HG03439 (cell line): ENCODE data around the gene SMNDC1.

Source experiments
- ATAC-seq: cut with Tn5 transposase; IDR thresholded peaks from one replicate; pipeline ENCODE4 v1.9.1; 2021; ENCODE audit warnings: mild to moderate bottlenecking, moderate library complexity; ENCODE audit not compliant: unreplicated experiment

The SMNDC1 gene

DNA sequence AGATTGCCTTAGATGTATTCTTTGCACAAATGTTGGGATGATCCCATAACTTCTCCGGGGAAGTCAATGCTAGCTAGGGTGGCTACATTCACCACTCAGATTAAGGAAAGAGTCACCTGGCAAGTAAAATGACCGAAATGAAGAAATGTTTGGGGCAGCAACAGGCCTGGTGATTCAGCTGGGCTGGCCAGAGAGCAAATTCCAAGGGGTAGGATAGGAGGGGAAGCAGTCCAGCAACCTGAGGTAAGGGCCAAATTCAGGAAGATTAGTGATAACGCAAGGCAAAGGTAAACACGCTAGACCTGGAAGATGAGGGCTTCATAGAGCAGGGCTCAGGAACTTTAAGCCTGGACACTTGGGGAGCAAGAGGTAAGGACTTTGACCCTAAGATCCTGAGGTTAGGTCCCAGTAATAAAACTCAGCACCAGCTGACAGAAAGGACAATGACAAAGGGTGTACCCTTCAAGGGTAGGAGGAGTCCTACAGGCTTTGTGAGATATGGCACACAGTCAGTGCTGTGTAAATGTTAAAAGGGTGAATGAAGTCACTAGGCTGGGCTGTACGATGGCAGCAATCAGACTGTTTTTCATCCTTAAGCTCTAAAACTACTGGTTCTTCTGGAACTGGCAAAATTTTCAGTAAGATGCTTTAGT lies 22.7 kb upstream of the SMNDC1 start:
- no peak for ATAC-seq

DNA sequence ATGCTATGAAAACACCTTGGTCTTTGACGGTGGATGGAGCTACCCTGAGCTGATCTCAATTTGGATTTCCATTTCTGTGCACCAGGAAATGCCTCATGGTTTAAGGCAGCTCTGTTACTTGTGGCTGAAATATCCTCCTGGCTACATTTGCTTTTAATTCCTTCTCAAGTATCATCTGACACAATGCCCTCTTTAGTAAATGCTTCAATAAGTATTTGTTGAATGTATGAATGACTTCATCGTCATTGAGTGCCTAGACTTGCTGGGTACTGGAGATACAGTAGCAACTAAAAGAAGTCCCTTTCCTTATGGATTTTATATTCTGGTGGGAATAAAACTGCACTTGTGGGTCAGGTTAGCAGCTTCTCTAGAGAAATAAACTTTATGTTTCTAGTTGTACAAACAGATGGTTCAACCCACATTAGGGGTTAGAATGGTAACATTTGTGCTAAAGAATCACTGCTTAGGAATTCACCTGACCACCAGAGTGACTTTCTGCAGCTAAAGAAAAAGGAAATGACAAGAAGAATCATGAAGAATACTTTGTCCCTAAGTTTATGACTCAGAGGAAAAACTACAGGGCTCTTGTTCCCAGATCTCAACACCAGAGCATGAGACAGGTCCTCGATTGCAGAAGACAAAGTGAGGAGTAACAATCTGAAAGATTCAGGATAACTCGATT lies 21.8 kb upstream of the SMNDC1 start:
- ATAC-seq, result no peak

DNA sequence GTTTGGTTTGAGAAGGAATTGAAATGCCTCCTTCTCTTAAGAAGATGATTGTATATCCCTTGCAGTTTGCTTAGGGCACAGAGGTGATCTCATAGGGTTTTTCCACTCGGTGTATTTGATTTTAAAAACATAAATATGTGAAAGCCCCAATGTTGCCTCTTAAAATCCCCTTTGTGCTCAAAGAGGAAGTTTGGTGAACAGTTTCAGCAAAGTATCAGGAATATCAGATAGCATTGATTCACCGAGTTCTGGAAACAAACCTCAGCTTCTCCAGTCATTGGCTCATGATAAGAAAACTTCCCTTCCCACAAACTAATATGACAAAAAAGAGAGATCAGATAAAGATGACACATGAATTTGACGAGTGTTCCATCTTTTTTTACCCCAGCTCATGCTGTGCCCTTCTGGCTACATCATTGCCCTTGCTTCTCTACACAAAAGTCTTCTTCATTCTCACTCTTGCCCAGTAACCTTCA lies 20.1 kb upstream of the SMNDC1 start:
- ATAC-seq, result no peak

DNA sequence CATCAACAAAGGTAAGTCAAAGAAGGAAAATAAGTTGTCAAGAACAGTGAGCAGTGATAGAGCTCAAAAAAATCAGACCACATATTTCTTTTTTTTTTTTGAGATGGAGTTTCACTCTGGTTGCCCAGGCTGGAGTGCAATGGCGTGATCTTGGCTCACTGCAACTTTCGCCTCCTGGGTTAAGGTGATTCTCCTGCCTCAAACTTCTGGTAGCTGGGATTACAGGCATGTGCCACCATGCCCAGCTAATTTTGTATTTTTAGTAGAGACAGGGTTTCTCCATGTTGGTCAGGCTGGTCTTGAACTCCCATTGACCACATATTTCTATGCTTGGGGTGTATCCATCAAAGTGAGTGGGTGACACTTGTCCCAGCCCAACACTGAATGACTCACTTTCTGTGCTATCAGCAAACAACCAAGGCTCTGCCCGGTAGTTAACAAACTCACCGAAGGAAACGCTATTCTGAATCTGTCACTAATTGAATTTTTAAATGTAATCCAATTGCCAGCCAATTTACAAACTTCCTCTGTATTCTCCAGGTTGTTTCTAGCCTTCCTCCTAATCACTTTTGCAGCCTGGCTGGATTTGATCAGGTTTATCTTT lies 19.6 kb upstream of the SMNDC1 start:
- no peak for ATAC-seq

DNA sequence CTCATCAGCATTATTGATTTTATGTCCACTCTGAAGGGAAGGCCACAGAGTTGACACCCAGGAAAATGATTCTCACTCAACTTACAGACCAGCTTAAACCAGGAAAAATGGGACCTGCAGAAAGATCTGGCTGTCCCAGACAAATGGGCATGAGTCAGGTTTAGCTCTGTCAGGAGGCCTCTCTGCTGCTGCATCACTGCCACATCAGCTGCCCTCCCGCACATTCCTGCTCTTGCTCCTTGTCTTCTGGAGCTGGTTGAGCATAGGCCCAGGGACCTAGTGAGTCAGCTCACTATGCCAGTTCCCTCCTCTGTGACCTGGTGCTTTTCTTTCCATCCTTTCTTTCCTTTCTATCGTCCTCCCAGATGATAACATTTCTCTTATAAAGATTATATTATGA lies 18.8 kb upstream of the SMNDC1 start:
- no peak for ATAC-seq

DNA sequence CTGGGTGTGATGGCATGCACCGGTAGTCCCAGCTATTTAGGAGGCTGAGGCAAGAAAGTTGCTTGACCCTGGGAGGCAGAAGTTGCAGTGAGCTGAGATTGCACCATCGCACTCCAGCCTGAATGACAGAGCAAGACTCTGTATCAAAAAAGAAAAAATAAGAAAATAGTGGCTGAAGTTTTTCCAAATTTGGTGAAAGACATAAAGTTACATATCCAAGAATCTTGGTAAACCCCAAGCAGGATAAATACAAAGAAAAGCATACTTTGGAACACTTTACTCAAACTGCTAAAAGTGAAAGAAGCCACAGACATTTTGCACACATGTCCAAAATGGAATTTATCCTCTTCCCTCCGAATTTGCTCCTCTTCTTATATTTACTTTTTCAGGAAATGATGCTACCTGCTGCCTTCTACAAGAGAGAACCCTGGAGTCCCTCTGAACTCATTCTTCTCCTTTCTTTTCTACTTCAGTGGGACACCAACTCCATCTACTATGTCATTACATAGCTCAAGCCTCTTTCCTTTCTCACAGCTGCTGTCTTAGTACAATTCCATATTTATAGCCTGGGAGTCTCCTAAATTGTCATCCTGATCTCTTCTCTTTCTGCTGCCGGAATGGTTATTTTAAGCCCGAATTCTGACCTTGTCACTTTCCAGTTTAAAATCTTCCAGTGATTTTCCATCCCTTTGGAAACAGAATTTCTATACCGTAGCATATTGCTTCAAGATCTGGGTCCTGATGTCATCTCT lies 17.3 kb upstream of the SMNDC1 start:
- no peak for ATAC-seq

DNA sequence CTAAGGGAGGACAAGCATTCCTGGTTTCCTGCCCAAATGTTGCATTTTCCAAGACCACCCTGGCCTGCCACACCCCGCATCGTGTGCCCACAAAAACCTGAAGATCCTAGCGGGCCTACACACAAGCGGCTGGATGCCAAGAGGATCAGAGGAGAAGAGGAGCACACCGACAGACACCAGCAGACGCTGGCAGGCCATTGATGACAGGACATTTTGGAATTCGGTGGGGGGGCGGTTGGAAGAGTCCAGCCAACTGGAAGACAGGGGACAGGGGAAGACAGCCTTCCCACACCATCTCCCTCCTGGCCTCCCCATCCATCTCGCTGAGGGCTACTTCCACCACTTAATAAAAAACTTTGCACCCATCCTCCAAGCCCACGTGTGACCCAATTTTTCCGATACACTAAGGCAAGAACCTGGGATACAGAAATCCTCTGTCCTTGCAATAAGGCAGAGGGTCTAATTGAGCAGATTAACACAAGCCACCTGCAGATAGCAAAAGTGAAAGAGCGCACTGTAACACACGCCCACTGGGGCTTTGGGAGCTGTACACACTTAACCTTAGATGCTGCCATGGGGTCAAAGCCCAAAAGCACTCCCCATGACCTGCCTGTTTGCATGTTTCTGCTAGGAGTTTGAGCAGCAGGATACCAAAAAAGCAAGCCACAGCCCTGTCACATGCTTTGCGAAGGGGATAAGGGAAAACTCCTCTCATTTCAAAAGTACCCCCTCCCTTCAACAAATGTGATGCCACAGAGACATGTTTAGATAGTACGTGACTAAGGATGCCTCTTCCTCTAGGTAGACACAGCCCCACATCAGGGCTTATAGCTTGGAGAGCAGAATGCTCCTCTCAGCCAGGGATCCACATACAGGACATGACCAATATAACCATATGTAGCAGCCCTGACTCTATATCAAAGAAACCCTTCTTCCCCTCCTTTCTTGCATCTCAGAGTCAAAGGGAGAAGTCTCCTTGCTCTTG lies 13.4 kb upstream of the SMNDC1 start:
- peak; percentile 66 for ATAC-seq

DNA sequence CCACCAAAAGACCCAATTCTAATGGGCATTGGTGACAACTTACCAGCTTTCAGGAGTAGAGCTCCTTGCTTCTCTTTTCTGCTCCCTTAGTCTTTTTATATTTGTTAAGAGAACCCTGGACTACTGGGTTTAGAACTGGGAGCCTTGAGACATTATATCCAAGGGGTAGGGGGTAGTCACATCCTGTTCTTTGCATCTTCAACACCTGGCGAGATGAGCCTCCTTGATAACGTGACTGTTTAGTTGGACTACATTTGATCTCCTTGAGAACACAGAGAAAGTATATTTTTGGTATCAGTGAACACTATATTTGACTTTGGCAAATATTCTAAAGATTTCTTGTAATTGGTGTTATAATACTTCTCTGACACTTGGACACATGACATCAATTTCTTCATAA lies 9.0 kb upstream of the SMNDC1 start:
- no peak for ATAC-seq

DNA sequence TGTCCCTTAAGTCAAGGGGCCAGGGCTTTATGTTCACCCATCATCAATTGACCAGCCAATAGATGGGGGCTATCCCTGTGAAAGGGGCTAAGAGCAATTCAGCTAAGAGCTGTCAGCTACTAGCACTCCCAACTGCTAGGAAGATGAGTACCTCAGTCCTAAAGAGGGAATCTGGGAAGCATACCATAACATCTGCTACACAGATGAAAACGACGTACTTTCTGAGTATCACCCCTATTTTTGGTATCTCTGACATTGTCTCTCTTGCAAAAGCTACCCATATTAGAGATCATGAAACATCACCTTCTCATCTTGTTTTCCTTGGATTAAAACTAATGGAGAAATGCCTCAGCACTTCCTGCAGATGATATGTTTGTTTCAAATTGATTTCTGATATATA lies 7.5 kb upstream of the SMNDC1 start:
- no peak for ATAC-seq

DNA sequence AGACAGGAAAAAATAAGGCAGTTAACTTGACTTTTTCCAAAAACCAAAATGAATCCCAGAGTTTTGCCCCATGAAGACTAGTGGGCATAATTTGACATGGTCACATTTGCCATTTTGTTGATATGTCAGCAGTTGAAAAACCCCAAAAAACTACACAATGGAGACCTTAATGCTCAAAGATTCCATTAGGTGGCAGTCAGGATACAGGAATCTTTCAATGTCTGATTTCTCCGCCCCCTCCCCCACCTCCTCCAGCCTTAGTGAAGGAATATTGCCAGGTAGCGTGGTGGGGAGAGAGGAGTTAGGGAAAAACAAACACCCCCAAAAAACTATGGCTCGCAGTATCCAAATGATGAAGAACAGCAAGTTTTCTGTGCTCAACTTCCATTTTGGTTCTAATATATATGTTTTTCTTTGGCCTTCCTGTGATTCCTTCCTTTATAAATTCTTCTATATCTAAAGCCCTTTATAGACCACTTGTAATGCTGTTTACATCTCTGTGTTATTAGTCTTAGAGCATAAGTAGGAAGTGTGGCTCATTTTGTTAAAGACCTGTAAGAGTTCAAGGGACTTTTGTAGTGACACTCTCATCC lies 6.7 kb upstream of the SMNDC1 start:
- ATAC-seq, result no peak

DNA sequence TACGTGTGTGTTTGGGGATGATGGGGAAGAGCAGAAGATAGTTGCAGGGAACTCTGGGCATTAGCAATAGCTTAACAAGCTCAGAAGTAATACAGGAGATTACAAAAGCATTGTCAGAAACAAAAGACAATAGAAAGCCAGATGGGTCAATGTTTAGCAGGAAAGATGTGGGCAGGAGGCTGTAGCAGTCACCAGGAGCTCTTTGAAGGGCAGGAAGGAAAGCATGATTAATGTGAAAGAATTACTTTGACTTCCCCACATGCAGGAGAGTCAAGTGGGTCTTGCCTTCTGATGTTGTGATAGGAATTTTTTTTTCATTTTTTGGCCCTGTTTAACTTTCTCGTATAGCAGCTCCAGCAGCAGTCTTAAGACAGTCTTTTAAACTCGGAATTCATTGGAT lies 6.0 kb upstream of the SMNDC1 start:
- ATAC-seq, result no peak

DNA sequence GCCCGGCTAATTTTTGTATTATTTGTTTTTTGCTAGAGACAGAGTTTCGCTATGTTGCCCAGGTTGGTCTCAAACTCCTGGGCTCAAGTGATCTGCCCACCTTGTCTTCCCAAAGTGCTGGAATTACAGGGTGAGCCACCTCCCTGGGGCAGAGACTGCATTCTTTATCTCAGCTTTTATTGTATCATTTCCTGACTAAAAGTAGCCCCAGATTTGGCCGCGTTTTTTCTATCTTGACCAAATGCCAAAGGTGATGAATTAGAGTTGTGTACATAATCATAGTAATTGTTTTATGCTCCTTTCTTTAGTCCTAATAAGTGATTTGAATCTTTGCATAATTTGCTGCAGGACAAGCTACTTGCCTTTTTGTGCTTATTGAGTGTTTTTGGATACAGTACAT lies 3.1 kb upstream of the SMNDC1 start:
- ATAC-seq, result no peak

DNA sequence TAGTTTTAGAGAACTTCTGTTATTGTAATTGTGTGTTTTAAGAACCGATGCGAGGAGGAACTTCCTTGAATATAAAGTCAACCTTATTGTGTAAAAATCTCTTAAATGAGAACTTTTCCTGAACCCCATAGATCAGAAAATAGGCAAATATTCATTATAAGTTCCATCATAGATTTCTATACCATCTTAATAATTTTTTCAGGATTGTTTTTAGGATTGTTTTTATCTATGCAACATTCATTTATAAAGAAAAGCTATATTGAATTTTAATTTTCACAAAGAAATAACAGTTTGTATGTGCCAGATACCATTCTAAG lies 1.7 kb upstream of the SMNDC1 start:
- ATAC-seq, result no peak

DNA sequence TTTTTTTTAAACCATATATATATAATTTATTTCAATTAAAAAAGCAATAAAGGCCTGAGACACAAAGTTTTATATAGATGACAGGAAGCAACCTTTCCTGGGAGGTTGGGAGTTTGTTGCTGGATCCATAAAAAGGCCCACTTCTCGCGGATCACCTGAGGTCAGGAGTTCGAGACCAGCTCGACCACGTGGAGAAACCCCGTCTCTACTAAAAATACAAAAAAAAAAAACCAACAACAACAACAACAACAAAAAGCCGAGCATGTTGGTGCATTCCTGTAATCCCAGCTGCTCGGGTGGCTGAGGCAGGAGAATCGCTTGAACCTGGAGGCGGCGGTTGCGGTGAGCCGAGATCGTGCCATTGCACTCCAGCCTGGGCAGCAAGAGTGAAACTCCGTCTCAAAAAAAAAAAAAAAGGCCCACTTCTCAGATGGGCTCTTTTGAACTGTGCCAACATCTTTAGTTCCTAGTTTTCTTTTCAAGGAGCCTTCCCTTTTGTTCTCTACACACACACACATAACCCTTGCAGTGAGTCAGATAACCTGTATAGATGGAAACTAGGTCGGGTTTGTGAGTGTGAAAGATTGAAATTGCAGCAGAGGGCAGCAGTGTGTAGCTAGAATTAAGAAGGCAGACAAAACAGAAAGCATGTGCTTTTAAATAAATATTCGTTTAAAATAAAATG lies 1.2 kb upstream of the SMNDC1 start:
- peak; percentile 38 for ATAC-seq

DNA sequence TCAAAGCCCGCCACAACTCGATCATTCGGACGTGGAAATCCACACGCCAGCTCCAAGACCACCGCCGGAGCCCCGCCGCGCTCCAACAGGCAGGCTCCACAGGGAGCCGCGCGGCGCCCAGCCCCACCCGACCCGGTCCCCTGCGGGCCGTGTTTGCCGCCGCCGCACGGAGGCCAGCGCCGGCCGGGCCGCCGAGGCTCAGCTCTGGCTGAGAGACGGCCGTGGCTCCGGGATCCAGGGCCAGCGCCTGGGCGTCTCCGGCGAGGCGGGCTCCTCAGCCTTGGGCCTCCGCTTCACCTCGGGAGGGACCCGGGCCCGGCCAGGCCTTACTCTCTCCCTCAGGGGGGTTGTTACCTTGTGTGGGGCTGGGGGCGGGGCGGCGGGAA lies 333 bp downstream of the SMNDC1 start:
- ATAC-seq, result peak; percentile 34

DNA sequence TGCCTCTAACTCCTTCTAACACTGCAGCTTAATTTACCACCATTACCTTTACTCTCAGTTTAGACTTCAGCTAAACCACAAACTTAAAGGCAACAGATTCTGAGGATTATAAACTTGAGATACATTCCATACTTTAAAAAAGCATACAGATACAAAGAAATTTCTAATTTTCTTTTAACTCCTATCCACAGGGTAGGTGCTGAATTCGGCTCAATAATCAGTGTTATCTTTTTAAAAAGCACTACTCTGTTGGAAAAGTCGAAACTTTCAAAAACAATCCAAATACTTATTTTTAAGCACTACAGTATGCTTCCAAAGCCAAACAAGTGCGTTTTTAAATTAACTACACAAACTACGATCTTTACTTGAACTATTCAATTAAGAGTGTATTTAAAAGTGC lies 1.0 kb downstream of the SMNDC1 start:
- no peak for ATAC-seq

DNA sequence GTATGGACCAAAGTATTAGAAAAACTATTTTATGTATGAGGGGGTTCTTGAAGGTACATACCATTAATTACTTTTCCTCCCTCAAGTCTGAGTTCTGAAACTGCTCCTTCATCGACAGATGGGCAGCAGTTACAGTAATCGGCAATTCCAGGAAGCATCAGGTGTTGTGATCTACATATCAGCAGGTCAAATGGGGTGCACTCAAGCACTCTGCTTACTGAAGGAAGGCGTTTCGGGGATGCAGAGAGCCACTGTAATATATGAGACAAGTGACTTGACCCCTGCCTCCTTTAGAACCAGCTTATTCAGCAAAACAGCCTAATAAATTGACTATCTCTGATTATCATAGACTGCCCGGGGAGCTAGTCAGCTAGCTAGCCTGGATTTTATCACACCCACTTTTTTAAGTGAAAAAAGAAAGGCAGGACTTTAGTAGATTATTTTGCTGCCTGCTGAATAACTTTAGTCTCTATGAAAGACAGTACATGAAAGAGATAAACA lies 4.2 kb downstream of the SMNDC1 start:
- no peak for ATAC-seq

DNA sequence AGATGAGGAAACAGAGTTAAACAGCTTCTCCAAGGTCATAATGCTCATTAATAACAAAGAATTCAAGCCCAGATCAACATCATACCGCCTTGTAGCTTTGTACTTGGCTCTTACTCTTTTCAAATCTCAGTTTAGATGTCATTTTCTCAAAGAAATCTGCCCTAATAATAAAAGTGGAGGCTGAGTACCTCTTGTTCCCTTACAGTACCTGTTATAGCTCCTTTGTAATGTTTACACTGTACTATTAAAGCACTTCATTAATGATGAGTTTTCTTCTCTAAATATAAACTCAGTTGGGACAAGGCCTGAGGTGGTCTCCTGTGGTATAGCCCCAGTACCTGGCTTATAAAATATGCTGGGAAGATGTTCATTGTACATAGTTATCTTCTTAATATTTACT lies 7.8 kb downstream of the SMNDC1 start:
- ATAC-seq, result no peak

DNA sequence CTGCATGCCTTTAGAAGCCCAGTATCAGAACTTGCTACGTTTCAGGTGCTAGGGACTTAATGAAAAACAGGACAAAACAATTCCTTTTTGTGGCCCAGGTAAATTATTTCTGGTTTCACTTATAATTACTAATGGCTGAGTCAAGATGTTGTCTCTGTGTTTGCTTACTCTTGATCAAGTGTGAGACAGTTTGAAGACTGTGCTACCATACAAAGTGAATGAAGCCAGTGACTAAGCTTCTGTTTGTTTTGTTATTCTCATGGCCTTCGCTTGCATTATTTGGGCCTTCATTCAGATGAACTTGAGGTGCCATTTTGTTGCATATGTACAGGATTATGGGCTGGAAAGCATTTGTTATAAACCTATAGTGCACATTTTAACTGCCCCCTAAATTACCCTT lies 17.9 kb downstream of the SMNDC1 start:
- ATAC-seq, result no peak

DNA sequence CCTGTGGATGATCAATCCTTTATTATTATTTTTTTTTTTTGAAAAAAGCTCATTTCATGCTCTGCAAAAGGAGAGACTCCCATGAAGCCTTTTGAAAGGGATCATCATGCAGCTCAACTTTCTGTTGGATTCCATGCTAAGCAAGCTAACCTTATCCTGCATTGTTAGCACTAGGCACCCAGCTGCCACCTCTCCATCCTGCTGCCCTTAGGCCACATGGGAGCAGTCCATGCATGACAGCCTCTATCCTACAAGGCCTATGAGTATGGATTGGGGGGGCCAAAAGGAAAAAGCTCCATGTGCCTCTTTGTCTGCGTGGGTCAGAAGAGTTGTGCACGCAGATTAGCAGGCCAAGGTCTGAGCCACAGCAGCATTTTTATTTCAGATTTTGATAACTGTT lies 19.2 kb downstream of the SMNDC1 start:
- ATAC-seq, result no peak
